Measurements from ENCODE around the gene GALNT2. TPM values are rescaled to one million over a fixed set of nuclear protein-coding genes. Genes with fewer than 3 reads are reported as not detected.

Gene GALNT2
- total and polyA plus RNA-seq, 2 donors (not counting 1 experiment from before 2014, with no cell fraction given), result 19.0 to 184 TPM

DNA sequence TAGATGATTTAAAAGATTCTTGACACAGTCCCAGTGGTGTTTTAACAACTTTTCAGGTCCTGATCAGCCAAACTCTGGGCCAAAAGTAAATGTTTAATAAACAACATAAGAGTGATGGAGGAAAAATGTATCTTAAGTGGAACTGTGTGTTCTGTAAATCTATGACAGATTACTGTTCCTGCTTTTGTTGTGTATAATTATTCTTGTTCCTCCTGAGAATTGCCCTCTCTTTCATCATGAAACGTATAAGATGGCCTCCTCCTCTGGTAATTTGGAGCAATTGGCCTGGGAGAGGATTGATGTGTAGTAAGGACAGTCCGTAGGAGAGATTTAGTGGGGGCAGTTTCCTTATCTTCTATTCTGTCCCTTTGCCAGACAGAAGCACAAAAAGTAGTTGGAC, 34.5 kb downstream of the GALNT2 start:
- WGBS (ENCODE audit: insufficient coverage), result no CpG with 5 or more reads among the region's 2 CpGs
- POLR2A ChIA-PET, result no interaction called here
- H3K9me3 Mint-ChIP-seq (ENCODE audit: insufficient read depth), result no peaks in the 10 kb centered on the region

DNA sequence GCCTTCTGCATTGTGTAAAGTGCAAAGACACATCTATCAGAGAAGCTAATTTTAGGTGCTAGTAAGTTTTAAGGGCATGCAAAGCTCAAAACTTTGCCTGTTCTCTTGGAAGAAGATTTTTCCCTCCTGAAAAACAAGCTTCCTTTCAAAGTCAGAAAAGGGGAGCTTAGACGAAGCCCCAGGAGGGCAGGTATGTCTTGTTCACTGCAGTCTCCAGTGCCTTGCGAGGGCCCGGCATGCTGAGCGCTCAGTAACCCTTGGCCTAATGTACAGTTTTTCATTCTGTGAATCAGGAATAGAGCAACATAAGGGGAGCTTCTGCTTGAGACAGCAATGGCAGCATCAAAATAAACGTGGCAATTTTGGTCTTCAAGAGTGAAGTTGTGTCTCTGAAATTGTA, 35.0 kb downstream of the GALNT2 start:
- Histone ChIP-seq H4K20me1 (ENCODE audit: control insufficient read depth, insufficient read depth, low read length, poor library complexity, severe bottlenecking) (peaks cover 64% of the 10 kb centered on the region), H3K9me3 (ENCODE audit: control extremely low read depth in 1 of 3, control insufficient read depth in 2 of 3, insufficient read depth in 1 of 3, low read length in 2 of 3) (no peaks in the 10 kb centered on the region), H3K4me3 (ENCODE audit: control extremely low read depth in 1 of 5, extremely low read depth in 1 of 5, insufficient read depth in 1 of 5, low read depth in 2 of 5, low read length in 4 of 5) (no peak overlapping the region), H3K27me3 (replicated peaks in 1 of 4; ENCODE audit: control extremely low read depth in 1 of 4, control insufficient read depth in 3 of 4, insufficient read depth in 4 of 4, low read length in 3 of 4) (no peaks in the 10 kb centered on the region), H3K79me2 (ENCODE audit: control insufficient read depth, insufficient read depth, low read length) (peaks cover 89% of the 10 kb centered on the region), H3K4me1 (ENCODE audit: control insufficient read depth in 2 of 2, insufficient read depth in 2 of 2, low read length in 2 of 2) (peaks cover 26 to 33% of the 10 kb centered on the region in 2 donors), H2AFZ (ENCODE audit: insufficient read depth, low read depth, low read length, poor library complexity, severe bottlenecking) (no peak overlapping the region), H3K27ac (ENCODE audit: low read length in 2 of 2) (no peak overlapping the region), H3K4me2 (replicated peaks; ENCODE audit: low read depth, low read length, poor library complexity, severe bottlenecking) (no peak overlapping the region), H3K36me3 (replicated peaks in 1 of 2; ENCODE audit: control extremely low read depth in 1 of 2, control insufficient read depth in 1 of 2, extremely low read depth in 1 of 2, insufficient read depth in 2 of 2, low read length in 1 of 2) (no peaks in the 10 kb centered on the region), H3K9ac (ENCODE audit: low read length) (no peak overlapping the region)
- Mint-ChIP-seq H3K27ac (no peak overlapping the region), H3K9me3 (ENCODE audit: insufficient read depth) (no peaks in the 10 kb centered on the region), H3K4me3 (no peak overlapping the region), H3K4me1 (peaks cover 60% of the 10 kb centered on the region), H3K27me3 (no peaks in the 10 kb centered on the region)
- no peak for TF ChIP-seq EZH2 (IDR thresholded peaks at IDR 0.05; ENCODE audit: borderline replicate concordance, insufficient read depth, low read depth, low read length, poor library complexity, severe bottlenecking)
- TF ChIP-seq, protein P1, sequence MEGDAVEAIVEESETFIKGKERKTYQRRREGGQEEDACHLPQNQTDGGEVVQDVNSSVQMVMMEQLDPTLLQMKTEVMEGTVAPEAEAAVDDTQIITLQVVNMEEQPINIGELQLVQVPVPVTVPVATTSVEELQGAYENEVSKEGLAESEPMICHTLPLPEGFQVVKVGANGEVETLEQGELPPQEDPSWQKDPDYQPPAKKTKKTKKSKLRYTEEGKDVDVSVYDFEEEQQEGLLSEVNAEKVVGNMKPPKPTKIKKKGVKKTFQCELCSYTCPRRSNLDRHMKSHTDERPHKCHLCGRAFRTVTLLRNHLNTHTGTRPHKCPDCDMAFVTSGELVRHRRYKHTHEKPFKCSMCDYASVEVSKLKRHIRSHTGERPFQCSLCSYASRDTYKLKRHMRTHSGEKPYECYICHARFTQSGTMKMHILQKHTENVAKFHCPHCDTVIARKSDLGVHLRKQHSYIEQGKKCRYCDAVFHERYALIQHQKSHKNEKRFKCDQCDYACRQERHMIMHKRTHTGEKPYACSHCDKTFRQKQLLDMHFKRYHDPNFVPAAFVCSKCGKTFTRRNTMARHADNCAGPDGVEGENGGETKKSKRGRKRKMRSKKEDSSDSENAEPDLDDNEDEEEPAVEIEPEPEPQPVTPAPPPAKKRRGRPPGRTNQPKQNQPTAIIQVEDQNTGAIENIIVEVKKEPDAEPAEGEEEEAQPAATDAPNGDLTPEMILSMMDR (IDR thresholded peaks at IDR 0.05), result no peak
- POLR2A ChIA-PET, result no interaction called here
- intact Hi-C loops (cut with micrococcal nuclease), result no loop called here
- CTCF ChIA-PET, result interaction anchor here (0.9 kb wide), 2 partner anchors 8 to 207 kb away, joined by 3 read pairs; no protein-coding TSS in a partner anchor
- DNase-seq (no peak), ATAC-seq (ENCODE audit: low read depth) (no peak)
- 94% methylated on average over 5 of the region's 5 CpGs for WGBS (ENCODE audit: insufficient coverage)

More for the DNA sequence above, 34.5 kb downstream of the GALNT2 start:
- Histone ChIP-seq H3K4me1 (ENCODE audit: control insufficient read depth in 2 of 2, insufficient read depth in 2 of 2, low read length in 2 of 2) (peaks cover 25 to 32% of the 10 kb centered on the region in 2 donors), H3K36me3 (replicated peaks in 1 of 2; ENCODE audit: control extremely low read depth in 1 of 2, control insufficient read depth in 1 of 2, extremely low read depth in 1 of 2, insufficient read depth in 2 of 2, low read length in 1 of 2) (no peaks in the 10 kb centered on the region), H3K9ac (ENCODE audit: low read length) (no peak overlapping the region), H3K4me2 (replicated peaks; ENCODE audit: low read depth, low read length, poor library complexity, severe bottlenecking) (no peak overlapping the region), H3K4me3 (ENCODE audit: control extremely low read depth in 1 of 5, extremely low read depth in 1 of 5, insufficient read depth in 1 of 5, low read depth in 2 of 5, low read length in 4 of 5) (no peak overlapping the region), H3K27me3 (replicated peaks in 1 of 4; ENCODE audit: control extremely low read depth in 1 of 4, control insufficient read depth in 3 of 4, insufficient read depth in 4 of 4, low read length in 3 of 4) (no peaks in the 10 kb centered on the region), H3K27ac (ENCODE audit: low read length in 2 of 2) (no peak overlapping the region), H2AFZ (ENCODE audit: insufficient read depth, low read depth, low read length, poor library complexity, severe bottlenecking) (no peak overlapping the region), H3K9me3 (ENCODE audit: control extremely low read depth in 1 of 3, control insufficient read depth in 2 of 3, insufficient read depth in 1 of 3, low read length in 2 of 3) (no peaks in the 10 kb centered on the region), H3K79me2 (ENCODE audit: control insufficient read depth, insufficient read depth, low read length) (peaks cover 89% of the 10 kb centered on the region), H4K20me1 (ENCODE audit: control insufficient read depth, insufficient read depth, low read length, poor library complexity, severe bottlenecking) (peaks cover 60% of the 10 kb centered on the region)
- H3K27me3 Mint-ChIP-seq, result no peaks in the 10 kb centered on the region
- H3K27ac Mint-ChIP-seq, result no peak overlapping the region
- ATAC-seq (ENCODE audit: low read depth) (no peak), DNase-seq (no peak)
- intact Hi-C loops (cut with micrococcal nuclease), result no loop called here
- H3K4me3 Mint-ChIP-seq, result no peak overlapping the region
- H3K4me1 Mint-ChIP-seq, result peaks cover 58% of the 10 kb centered on the region
- CTCF ChIA-PET, result interaction anchor here (0.9 kb wide), 2 partner anchors 9 to 207 kb away, joined by 3 read pairs; no protein-coding TSS in a partner anchor
- TF ChIP-seq, protein P1 (IDR thresholded peaks at IDR 0.05), result no peak
- TF ChIP-seq EZH2 (IDR thresholded peaks at IDR 0.05; ENCODE audit: borderline replicate concordance, insufficient read depth, low read depth, low read length, poor library complexity, severe bottlenecking), result no peak
